Measurements from ENCODE around the gene HNRNPLL.

DNA sequence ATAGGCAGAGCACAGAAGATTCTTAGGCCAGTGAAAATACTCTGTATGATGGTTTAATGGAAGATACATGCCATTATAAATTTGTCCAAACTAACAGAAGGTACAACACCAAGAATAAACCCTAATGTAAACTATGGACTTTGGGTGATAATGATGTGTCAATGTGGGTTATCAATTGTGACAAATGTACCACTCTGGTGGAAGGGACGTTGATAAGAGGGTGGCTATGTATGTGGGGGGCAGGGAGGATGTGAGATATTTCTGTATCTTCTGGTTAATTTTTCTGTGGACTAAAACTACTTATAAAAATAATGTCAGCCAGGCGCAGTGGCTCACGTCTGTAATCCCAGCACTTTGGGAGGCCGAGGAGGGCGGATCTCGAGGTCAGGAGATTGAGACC is 86.2 kb downstream of the HNRNPLL start:
- TF ChIP-seq, protein P1, sequence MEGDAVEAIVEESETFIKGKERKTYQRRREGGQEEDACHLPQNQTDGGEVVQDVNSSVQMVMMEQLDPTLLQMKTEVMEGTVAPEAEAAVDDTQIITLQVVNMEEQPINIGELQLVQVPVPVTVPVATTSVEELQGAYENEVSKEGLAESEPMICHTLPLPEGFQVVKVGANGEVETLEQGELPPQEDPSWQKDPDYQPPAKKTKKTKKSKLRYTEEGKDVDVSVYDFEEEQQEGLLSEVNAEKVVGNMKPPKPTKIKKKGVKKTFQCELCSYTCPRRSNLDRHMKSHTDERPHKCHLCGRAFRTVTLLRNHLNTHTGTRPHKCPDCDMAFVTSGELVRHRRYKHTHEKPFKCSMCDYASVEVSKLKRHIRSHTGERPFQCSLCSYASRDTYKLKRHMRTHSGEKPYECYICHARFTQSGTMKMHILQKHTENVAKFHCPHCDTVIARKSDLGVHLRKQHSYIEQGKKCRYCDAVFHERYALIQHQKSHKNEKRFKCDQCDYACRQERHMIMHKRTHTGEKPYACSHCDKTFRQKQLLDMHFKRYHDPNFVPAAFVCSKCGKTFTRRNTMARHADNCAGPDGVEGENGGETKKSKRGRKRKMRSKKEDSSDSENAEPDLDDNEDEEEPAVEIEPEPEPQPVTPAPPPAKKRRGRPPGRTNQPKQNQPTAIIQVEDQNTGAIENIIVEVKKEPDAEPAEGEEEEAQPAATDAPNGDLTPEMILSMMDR (IDR thresholded peaks at IDR 0.05; ENCODE audit: low read depth, low read length, missing input control): no peak
- TF ChIP-seq JUND (IDR thresholded peaks at IDR 0.05) (no peak), SP1 (IDR thresholded peaks at IDR 0.05) (no peak), GABPA (IDR thresholded peaks at IDR 0.05 in 1 of 2, conservative IDR thresholded peaks at IDR 0.05 in 1 of 2) (no peak), RXRA (IDR thresholded peaks at IDR 0.05) (no peak), YY1 (IDR thresholded peaks at IDR 0.05) (no peak)
- TF ChIP-seq, protein P2, sequence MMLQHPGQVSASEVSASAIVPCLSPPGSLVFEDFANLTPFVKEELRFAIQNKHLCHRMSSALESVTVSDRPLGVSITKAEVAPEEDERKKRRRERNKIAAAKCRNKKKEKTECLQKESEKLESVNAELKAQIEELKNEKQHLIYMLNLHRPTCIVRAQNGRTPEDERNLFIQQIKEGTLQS (IDR thresholded peaks at IDR 0.05): no peak

Data from liver (tissue), 3 donors.